H1 (cell line): ENCODE results near the gene DHRS1. TPM values are rescaled to one million over a fixed set of nuclear protein-coding genes. Genes with fewer than 3 reads are reported as not detected.
A peak's percentile ranks its signal among the peaks of the same experiment; 100 is the strongest.

Source experiments
- CTCF ChIA-PET: fragments of 300-600 bp; sonication (Branson Sonifier 250); formaldehyde crosslinking; loops from one replicate; lab custom pipeline; 2021; ENCODE audit not compliant: partially characterized antibody; lab: Charles Lee
- POLR2A ChIA-PET: fragments of 300-600 bp; sonication (Branson Sonifier 250); formaldehyde crosslinking; loops from one replicate; lab custom pipeline; 2021; ENCODE audit warnings: inconsistent platforms; ENCODE audit not compliant: partially characterized antibody; lab: Charles Lee
- DNase-seq, 2 experiments: peaks; one replicate each; pipeline versions ENCODE4 v3.0.0 to v3.0.0-alpha.2; 2010 to 2022; ENCODE audit warnings: low spot score in 2 of 2, low read depth in 1 of 2, mixed read lengths in 1 of 2
- FAIRE-seq: peaks from 2 replicates; lab custom pipeline; 2011; peaks lifted over from hg19 to GRCh38; lab: Jason Lieb, UNC
- H2AFZ ChIP-seq: 2 replicates; pipeline ENCODE4 v1.8.1; 2012; ENCODE audit warnings: low read length, inconsistent platforms
- H2AK5ac ChIP-seq: 2 replicates; pipeline ENCODE4 v1.6.1; 2013; ENCODE audit warnings: low read depth, low read length
- H2BK120ac ChIP-seq: replicated peaks from 2 replicates; pipeline ENCODE3; 2013; ENCODE audit warnings: low read depth, low read length, inconsistent platforms
- H2BK12ac ChIP-seq: 2 replicates; pipeline ENCODE4 v1.6.1; 2013; ENCODE audit warnings: low read depth, low read length
- H2BK15ac ChIP-seq: 2 replicates; pipeline ENCODE4 v1.6.1; 2013; ENCODE audit warnings: low read length
- H2BK20ac ChIP-seq: 2 replicates; pipeline ENCODE4 v1.6.1; 2013; ENCODE audit warnings: low read length
- H2BK5ac ChIP-seq: 2 replicates; pipeline ENCODE4 v1.6.1; 2013; ENCODE audit warnings: low read depth, low read length
- H3K14ac ChIP-seq: 2 replicates; pipeline ENCODE4 v1.6.1; 2013; ENCODE audit warnings: inconsistent platforms; ENCODE audit not compliant: insufficient read length
- H3K18ac ChIP-seq: 2 replicates; pipeline ENCODE4 v1.6.1; 2013; ENCODE audit warnings: low read length; ENCODE audit errors: extremely low read depth
- H3K23ac ChIP-seq: 2 replicates; pipeline ENCODE4 v1.6.1; 2013; ENCODE audit warnings: inconsistent platforms; ENCODE audit not compliant: insufficient read length
- H3K23me2 ChIP-seq: 2 replicates; pipeline ENCODE4 v1.6.1; 2013; ENCODE audit warnings: low read depth, low read length
- H3K27ac ChIP-seq: 2 replicates; pipeline ENCODE4 v1.6.1; 2011; ENCODE audit warnings: low read depth, low read length, inconsistent platforms
- H3K27me3 ChIP-seq, 4 experiments: replicated peaks in 1 of 4; 1 replicate in 1 of 4; 2 replicates in 3 of 4; pipeline versions ENCODE4 v1.6.1 to v1.8.1; 2011 to 2013; ENCODE audit warnings: low read length in 3 of 4, mild to moderate bottlenecking in 3 of 4, inconsistent platforms in 2 of 4, mixed read lengths in 2 of 4, moderate library complexity in 1 of 4; ENCODE audit not compliant: control insufficient read depth in 3 of 4, insufficient read depth in 3 of 4; ENCODE audit errors: extremely low read depth in 1 of 4
- H3K36me3 ChIP-seq, 4 experiments: 2 replicates each; pipeline versions ENCODE4 v1.6.1 to v1.8.1; 2011 to 2013; ENCODE audit warnings: mild to moderate bottlenecking in 4 of 4, low read length in 3 of 4, moderate library complexity in 2 of 4, control low read depth in 1 of 4, inconsistent platforms in 1 of 4; ENCODE audit not compliant: insufficient read depth in 4 of 4, control insufficient read depth in 2 of 4
- H3K4ac ChIP-seq: replicated peaks from 2 replicates; pipeline ENCODE3; 2013; ENCODE audit warnings: low read length, low read depth, mixed read lengths, inconsistent platforms; ENCODE audit not compliant: insufficient read length
- H3K4me1 ChIP-seq, 4 experiments: replicated peaks in 1 of 4; 1 replicate in 1 of 4; 2 replicates in 3 of 4; pipeline versions ENCODE4 v1.6.1 to v1.8.1; 2011 to 2013; ENCODE audit warnings: low read length in 3 of 4, inconsistent platforms in 2 of 4, mixed read lengths in 1 of 4; ENCODE audit not compliant: insufficient read depth in 4 of 4, control insufficient read depth in 3 of 4
- H3K4me2 ChIP-seq, 2 experiments: 2 replicates each; pipeline versions ENCODE4 v1.6.1 to v1.8.1; 2011 to 2013; ENCODE audit warnings: low read depth in 2 of 2, low read length in 2 of 2, control low read depth in 1 of 2, inconsistent platforms in 1 of 2, mild to moderate bottlenecking in 1 of 2; ENCODE audit not compliant: insufficient read depth in 1 of 2
- H3K4me3 ChIP-seq, 4 experiments: fragments of 200-600, 300-600 bp in 1 of 4; sonication (generic), shearing (Covaris generic), sonication (Bioruptor Twin) in 1 of 4; 2 replicates each; pipeline versions ENCODE4 v1.5.1 to v1.8.1; 2011 to 2016; ENCODE audit warnings: low read length in 4 of 4, low read depth in 3 of 4, control low read depth in 2 of 4, inconsistent platforms in 2 of 4, mild to moderate bottlenecking in 2 of 4, mixed read lengths in 1 of 4, moderate library complexity in 1 of 4; ENCODE audit not compliant: insufficient read depth in 2 of 4; ENCODE audit errors: extremely low read depth in 1 of 4
- H3K56ac ChIP-seq: replicated peaks from 2 replicates; pipeline ENCODE3; 2013; ENCODE audit warnings: low read depth, mild to moderate bottlenecking, mixed read lengths, low read length, inconsistent platforms; ENCODE audit not compliant: insufficient read length
- H3K79me1 ChIP-seq: 2 replicates; pipeline ENCODE4 v1.6.1; 2013; ENCODE audit warnings: low read depth, low read length, control low read depth
- H3K79me2 ChIP-seq, 2 experiments: 2 replicates each; pipeline versions ENCODE4 v1.6.1 to v1.8.1; 2012 to 2013; ENCODE audit warnings: low read length in 2 of 2, mild to moderate bottlenecking in 2 of 2, inconsistent platforms in 1 of 2; ENCODE audit not compliant: insufficient read depth in 2 of 2, control insufficient read depth in 1 of 2
- H3K9ac ChIP-seq, 4 experiments: replicated peaks in 1 of 4; 1 replicate in 1 of 4; 2 replicates in 3 of 4; pipeline versions ENCODE4 v1.6.1 to v1.8.1; 2011 to 2013; ENCODE audit warnings: low read depth in 3 of 4, low read length in 3 of 4, control low read depth in 2 of 4, mild to moderate bottlenecking in 2 of 4, moderate library complexity in 2 of 4, inconsistent platforms in 1 of 4; ENCODE audit errors: extremely low read depth in 1 of 4
- H3K9me3 ChIP-seq, 2 experiments: 2 replicates each; pipeline versions ENCODE4 v1.6.1 to v1.8.1; 2012 to 2013; ENCODE audit warnings: mild to moderate bottlenecking in 2 of 2, moderate library complexity in 2 of 2, control low read depth in 1 of 2, inconsistent platforms in 1 of 2, low read depth in 1 of 2, low read length in 1 of 2, mixed read lengths in 1 of 2; ENCODE audit not compliant: insufficient read depth in 2 of 2
- H4K20me1 ChIP-seq, 2 experiments: replicated peaks in 1 of 2; 2 replicates each; pipeline versions ENCODE3 to v1.8.1; 2011 to 2013; ENCODE audit warnings: inconsistent platforms in 2 of 2, low read length in 2 of 2, mild to moderate bottlenecking in 1 of 2; ENCODE audit not compliant: insufficient read depth in 2 of 2, control insufficient read depth in 1 of 2
- H4K5ac ChIP-seq: 2 replicates; pipeline ENCODE4 v1.6.1; 2013; ENCODE audit warnings: low read length, low read depth, mixed read lengths, inconsistent platforms; ENCODE audit not compliant: insufficient read length
- H4K8ac ChIP-seq: 2 replicates; pipeline ENCODE4 v1.8.0; 2013; ENCODE audit warnings: mild to moderate bottlenecking, moderate library complexity, low read length, inconsistent platforms; ENCODE audit not compliant: insufficient read depth; ENCODE audit errors: extremely low read depth
- H4K91ac ChIP-seq: replicated peaks from 2 replicates; pipeline ENCODE3; 2013; ENCODE audit warnings: low read length, mixed read lengths, inconsistent platforms; ENCODE audit not compliant: insufficient read length
- EZH2 ChIP-seq: fragments of 200-600 bp; sonication (generic); IDR thresholded peaks from 2 replicates; pipeline ENCODE4 v1.7.1; 2012; ENCODE audit warnings: low read depth, mild to moderate bottlenecking, moderate library complexity, low read length, inconsistent platforms; ENCODE audit not compliant: severe bottlenecking
- JUND ChIP-seq: IDR thresholded peaks from 2 replicates; pipeline ENCODE4 v1.6.1; 2011; ENCODE audit warnings: mild to moderate bottlenecking, improper control_type of control experiment, low read length
- WGBS, 2 experiments: shearing (Covaris generic) in 1 of 2; methylation state at CpG; one replicate each; pipeline versions ENCODE4 v1.1.6 to v1.1.7; 2013 to 2015; ENCODE audit warnings: low lambda C conversion rate in 2 of 2, mixed read lengths in 2 of 2, inconsistent platforms in 1 of 2, low coverage in 1 of 2, missing lambda C conversion rate in 1 of 2; ENCODE audit not compliant: insufficient replicate concordance in 2 of 2, insufficient coverage in 1 of 2, insufficient read length in 1 of 2; ENCODE audit errors: extremely low coverage in 1 of 2, missing lambda C conversion rate in 1 of 2; 5-methylcytosine and 5-hydroxymethylcytosine counted together
- polyA plus RNA-seq, 7 experiments: library from polyadenylated mRNA; depleted of rRNA in 3 of 7; stranded (reverse) in 5 of 7; unstranded in 2 of 7; fragments of >200 nt in 5 of 7; fragments of 200-250 nt in 2 of 7; gene quantifications; 1 replicate in 5 of 7; 2 replicates in 1 of 7; 4 replicates in 1 of 7; pipeline versions ENCODE4 v1.2.1 to v1.2.3, GENCODE V29; 2011 to 2013; ENCODE audit warnings: missing spikeins in 2 of 7, mixed read lengths in 2 of 7
- total RNA-seq: library from RNA; stranded (reverse); fragmentation: NEBNext Ultra II Directional; extraction: Animal tissue kit (Norgen Biotek cat#: 25700); gene quantifications from 2 replicates; pipeline ENCODE4 v1.2.1, GENCODE V29; 2021

DHRS1 gene
- total and polyA plus RNA-seq, 2 of the 8 experiments (the other 6 are each of a cell fraction or from before 2014, with no cell fraction given), result 8.8 to 31.7 TPM

DNA sequence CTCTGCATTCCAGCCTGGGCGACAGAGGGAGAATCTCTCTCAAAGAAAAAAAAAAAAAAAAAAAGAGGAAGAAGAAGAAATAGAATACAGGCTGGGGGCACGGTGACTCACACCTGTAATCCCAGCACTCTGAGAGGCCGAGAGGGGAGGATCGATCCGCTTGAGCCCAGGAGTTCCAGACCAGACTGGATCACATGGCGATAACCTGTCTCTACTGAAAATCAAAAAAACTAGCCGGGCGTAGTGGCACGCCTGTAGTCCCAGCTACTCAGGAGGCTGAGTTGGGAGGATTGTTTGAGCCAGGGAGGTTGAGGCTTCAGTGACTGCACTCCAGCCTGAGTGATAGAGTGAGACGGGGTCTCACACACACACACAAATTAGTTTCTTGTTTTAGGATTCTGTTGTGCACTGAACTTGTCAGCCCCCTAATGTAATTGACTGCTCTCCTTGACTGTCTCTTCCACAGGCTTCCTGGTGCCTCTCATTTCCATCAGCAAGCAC is 56.2 kb downstream of the DHRS1 start:
- H3K27ac ChIP-seq, result no peak overlapping the region
- H3K23me2 ChIP-seq, result peaks cover 8% of the 10 kb centered on the region; the same call in 1 of the 2 replicates
- H4K8ac ChIP-seq, result no peak overlapping the region
- peak overlapping the region; percentile 80 to 97 (median 92); a peak in 6 of 8 replicates for H3K4me3 ChIP-seq
- WGBS, 2 experiments, result 92% methylated on average over 8 of the region's 10 CpGs; no CpG with 5 or more reads in 1 of the 2 experiments
- no peak overlapping the region for H3K23ac ChIP-seq
- DNase-seq (no peak), FAIRE-seq (no peak)
- H3K9me3 ChIP-seq, result no peaks in the 10 kb centered on the region
- H3K14ac ChIP-seq, result no peak overlapping the region
- H4K5ac ChIP-seq, result peak overlapping the region; percentile 21
- TF ChIP-seq JUND, result peak; percentile 39; the same call in 1 of the 2 replicates
- no peak for TF ChIP-seq EZH2
- peaks cover 11 to 25% (median 22%) of the 10 kb centered on the region in 4 experiments for H3K36me3 ChIP-seq
- 0 out of 2 replicates have a peak overlapping the region, but pooled peaks have one; percentile 26 for H2BK5ac ChIP-seq
- peak overlapping the region; percentile 84 to 87 for H3K4me2 ChIP-seq
- ChIA-PET CTCF (interaction anchor here (0.6 to 9.4 kb wide), 31 partner anchors 10 to 240 kb away, joined by 3 to 163 read pairs (median 6); partner anchors contain the start of genes CIDEB, DHRS1, GMPR2 and IRF9), POLR2A (interaction anchor here (0.6 to 3.7 kb wide), 20 partner anchors 9 to 192 kb away, joined by 3 to 50 read pairs (median 4); partner anchors contain the start of genes CIDEB, DHRS1, IRF9 and NOP9)
- H3K9ac ChIP-seq, result peak overlapping the region in 1 of 4 experiments; percentile 15; a peak in 2 of 7 replicates
- H3K79me2 ChIP-seq, result no peaks in the 10 kb centered on the region; a peak in 2 of 4 replicates
- no peak overlapping the region for H2AK5ac ChIP-seq
- H3K18ac ChIP-seq, result no peak overlapping the region
- no peak overlapping the region for H2AFZ ChIP-seq
- no peak overlapping the region for H2BK120ac ChIP-seq
- H3K27me3 ChIP-seq, result no peaks in the 10 kb centered on the region
- no peak overlapping the region for H3K56ac ChIP-seq
- H3K4ac ChIP-seq, result no peak overlapping the region
- peak overlapping the region; percentile 69; the same call in 1 of the 2 replicates for H2BK12ac ChIP-seq
- H4K91ac ChIP-seq, result no peak overlapping the region
- H4K20me1 ChIP-seq, result peaks cover 3 to 10% of the 10 kb centered on the region in 2 experiments
- H2BK20ac ChIP-seq, result no peak overlapping the region
- H2BK15ac ChIP-seq, result 0 out of 2 replicates have a peak overlapping the region, but pooled peaks have one; percentile 2
- peaks cover 0 to 5% (median 2%) of the 10 kb centered on the region in 4 experiments; a peak in 4 of 7 replicates for H3K4me1 ChIP-seq
- H3K79me1 ChIP-seq, result no peaks in the 10 kb centered on the region; the same call in 1 of the 2 replicates
